Activated naive CD8-positive, alpha-beta T cell (primary cell): ENCODE results near the gene ACTMAP.
"Not testable (repeated sequence)": the region's sequence is repeated elsewhere in the genome, so short reads cannot be mapped to it uniquely, and the experiment has no call there.

Experiments
- H3K27ac Mint-ChIP-seq: one replicate; pipeline ENCODE4 v1.8.0; 2021; ENCODE audit warnings: mixed read lengths
- H3K27me3 Mint-ChIP-seq: one replicate; pipeline ENCODE4 v1.8.0; 2021; ENCODE audit warnings: mixed read lengths
- H3K36me3 Mint-ChIP-seq: one replicate; pipeline ENCODE4 v1.8.0; 2021; ENCODE audit warnings: mixed read lengths
- H3K4me1 Mint-ChIP-seq: one replicate; pipeline ENCODE4 v1.8.0; 2021; ENCODE audit warnings: low read depth, mixed read lengths
- H3K4me3 Mint-ChIP-seq: one replicate; pipeline ENCODE4 v1.8.0; 2021; ENCODE audit warnings: mild to moderate bottlenecking, mixed read lengths
- H3K9me3 Mint-ChIP-seq: one replicate; pipeline ENCODE4 v1.8.0; 2021; ENCODE audit warnings: low read depth, mixed read lengths

The ACTMAP gene

DNA sequence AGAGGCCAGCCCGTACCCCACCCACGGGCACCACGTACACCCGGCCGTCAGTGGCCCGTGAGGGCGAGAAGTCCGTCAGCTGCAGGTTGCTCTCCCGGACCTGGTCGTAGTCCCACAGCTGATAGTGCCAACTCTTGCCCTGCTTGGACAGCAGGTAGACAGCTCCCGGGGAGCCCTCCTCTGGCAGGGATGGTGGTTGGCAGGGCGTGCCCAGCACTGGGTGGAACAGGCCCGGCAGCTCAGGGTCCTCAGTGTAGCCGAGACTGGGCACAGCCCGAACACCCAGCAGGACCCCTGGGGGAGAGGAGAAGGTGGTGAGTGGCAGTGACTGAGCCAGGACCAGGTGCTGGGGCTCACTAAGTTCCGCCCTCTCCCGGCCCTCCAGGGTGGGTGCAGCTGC, 7.8 kb downstream of the ACTMAP start:
- Mint-ChIP-seq H3K4me3 (no peak overlapping the region), H3K27me3 (no peaks in the 10 kb centered on the region), H3K4me1 (no peaks in the 10 kb centered on the region), H3K27ac (no peak overlapping the region), H3K36me3 (peaks cover 2% of the 10 kb centered on the region), H3K9me3 (no peaks in the 10 kb centered on the region)

DNA sequence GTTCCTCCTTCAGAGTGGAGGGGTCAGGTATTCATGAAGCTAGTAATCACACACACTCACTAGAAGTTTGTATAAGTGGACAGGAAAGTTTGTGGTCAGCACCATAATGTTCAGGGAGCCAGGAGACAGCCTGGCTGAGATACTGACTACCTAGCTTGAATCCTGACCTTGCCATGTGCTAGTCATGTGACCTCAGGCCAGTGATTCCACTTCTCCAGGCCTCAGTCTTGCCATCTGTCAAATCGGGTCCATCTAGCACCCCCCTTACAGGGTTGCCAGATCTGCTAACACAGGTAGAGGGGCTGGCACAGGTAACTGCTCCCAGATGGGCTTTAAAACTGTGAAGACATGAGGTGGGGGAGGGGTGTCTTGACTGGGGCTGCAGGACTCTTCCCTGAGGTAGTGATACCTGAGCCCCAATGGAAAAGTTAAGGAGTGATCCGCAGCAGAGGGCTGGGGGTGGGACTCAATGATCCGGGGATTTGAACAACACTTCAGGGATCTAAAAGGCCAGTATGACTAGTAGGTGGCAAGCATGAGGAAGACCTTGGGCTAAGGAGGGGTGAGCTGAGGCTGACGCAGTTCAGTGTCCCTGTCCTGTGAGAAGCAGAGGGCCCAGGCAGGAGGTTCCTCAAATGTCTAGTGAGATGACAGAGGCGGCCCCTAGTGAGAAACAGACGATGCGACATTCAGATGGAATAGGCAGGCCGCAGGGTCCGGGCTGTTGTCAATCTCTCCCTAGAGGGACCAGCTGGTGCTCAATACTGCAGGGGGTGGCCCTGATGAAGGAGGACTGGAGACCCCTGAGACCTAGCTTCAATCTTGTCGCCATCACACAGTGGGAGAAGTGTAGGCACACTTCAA, 8.5 kb downstream of the ACTMAP start:
- Mint-ChIP-seq H3K27me3 (no peaks in the 10 kb centered on the region), H3K36me3 (peaks cover 2% of the 10 kb centered on the region), H3K27ac (no peak overlapping the region), H3K4me1 (no peaks in the 10 kb centered on the region), H3K9me3 (no peaks in the 10 kb centered on the region), H3K4me3 (no peak overlapping the region)

DNA sequence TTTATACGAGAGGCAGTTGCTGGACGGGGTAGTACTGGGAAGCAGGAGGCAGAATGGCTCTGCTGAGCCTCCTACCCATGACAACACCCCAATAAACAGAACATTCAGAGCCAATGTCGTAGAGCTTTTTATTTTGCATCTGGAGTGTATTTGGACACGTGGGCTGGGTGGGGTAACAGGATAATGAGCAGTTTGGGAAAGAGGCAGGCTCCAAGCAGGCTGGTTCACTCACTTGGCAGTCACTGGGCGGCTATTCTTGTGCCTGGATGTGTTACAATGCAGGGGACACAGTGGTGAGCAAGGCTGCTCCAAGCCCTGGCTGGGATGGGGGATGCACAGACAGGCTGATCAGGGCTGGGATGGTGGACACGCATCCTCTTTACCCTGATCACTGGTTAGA, 9.5 kb downstream of the ACTMAP start:
- H3K4me3 Mint-ChIP-seq: no peak overlapping the region
- H3K9me3 Mint-ChIP-seq: no peaks in the 10 kb centered on the region
- no peaks in the 10 kb centered on the region for H3K27me3 Mint-ChIP-seq
- no peak overlapping the region for H3K27ac Mint-ChIP-seq
- H3K36me3 Mint-ChIP-seq: peaks cover 2% of the 10 kb centered on the region
- no peaks in the 10 kb centered on the region for H3K4me1 Mint-ChIP-seq

DNA sequence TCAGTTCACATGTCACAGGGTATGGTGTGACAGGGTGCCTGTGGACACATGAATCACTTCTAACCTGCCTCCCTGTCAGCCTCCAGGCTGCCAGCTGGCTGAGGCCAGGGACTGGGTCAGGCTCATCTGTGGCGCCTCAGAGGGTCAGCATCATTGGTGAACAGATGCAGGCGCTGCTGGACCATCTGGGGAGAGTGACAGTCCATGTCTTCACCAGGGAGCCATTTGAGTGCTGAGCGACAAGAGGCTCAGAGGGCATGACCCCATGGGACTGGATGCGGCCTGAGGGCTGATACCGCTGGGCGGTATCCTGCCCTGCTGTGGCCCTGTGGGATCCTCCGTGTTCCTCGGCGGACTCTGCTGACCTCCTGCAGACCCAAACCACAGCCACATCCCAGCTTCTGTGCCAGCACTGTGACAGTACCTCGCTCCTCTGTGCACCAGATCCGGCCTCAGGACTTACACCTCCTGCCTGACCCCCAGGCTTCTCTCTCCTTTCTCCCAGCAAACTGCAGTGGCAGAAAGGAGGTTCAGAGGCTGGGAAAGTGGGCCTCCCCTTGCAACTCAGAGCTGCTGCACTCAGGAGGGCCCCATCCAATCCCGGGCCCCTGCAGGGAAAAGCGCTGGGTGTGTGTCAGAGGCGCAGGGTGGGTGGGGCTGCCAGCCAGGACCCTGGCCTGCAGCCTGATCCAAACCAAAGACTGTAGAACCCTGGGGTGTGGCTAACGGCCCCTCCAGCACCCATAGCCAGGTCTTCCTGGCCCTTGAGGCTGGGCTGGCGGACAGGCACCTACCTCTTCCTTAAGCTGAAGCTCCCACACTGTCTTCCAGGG, 10.2 kb downstream of the ACTMAP start:
- no peak overlapping the region for H3K27ac Mint-ChIP-seq
- H3K27me3 Mint-ChIP-seq: no peaks in the 10 kb centered on the region
- no peaks in the 10 kb centered on the region for H3K9me3 Mint-ChIP-seq
- no peaks in the 10 kb centered on the region for H3K4me1 Mint-ChIP-seq
- H3K4me3 Mint-ChIP-seq: no peak overlapping the region
- H3K36me3 Mint-ChIP-seq: peaks cover 2% of the 10 kb centered on the region

DNA sequence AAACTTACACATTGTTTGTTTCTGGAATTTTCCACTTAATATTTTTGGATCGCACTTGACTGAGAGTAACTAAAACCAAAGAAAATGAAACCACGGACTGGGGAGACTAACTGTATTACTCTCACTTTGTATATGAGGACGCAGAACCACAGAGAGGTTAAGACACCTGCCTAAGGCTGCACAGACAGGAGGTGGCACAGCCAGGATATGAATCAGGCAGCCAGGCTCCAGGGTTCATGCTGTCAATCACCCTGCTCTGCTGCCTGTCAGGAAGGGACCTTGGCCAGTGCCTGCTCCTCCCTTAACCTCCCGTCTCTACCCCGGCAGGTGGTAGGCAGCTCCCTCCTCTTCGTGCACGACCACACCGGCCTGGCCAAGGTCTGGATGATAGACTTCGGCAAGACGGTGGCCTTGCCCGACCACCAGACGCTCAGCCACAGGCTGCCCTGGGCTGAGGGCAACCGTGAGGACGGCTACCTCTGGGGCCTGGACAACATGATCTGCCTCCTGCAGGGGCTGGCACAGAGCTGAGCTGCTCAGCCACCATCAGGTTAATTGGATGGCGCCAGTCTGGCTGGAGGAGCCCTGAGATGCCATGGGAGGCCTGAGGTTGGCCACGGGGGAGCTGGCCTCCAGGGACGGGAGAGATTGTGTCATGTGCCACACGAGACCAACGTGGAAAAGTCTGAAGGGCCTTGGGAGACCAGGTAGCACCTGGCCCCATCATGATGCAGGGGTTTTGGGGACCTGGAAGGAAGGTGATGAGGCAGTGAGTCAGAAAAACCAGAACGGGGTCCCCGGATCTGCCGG, 11.0 kb downstream of the ACTMAP start:
- H3K27ac Mint-ChIP-seq: no peak overlapping the region

DNA sequence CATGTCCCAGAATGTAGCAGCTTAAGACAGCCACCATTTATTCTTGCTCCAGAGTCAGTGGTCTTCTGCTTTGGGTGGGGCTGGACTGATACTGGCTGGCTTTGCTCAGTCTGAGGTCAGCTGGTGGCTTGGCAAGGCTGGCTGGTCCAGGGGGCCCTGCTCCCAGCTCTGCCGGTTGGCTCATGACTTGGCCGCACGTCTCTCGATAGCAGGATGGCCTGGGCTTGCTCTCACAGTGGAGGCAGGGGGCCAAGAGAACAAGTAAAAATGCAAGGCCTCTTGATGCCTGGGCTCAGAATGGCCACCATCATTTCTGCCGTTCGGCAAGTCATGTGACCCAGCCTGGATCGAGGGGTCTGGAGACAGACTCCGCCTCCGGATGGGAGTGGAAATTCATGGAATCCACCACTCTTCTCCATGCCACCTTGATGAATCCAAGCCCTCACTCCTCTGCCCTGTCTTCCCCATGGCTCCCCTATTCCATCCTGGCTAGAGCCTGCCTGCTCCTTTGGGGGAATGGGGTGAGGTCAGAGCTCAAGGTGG, 13.1 kb downstream of the ACTMAP start:
- H3K27me3 Mint-ChIP-seq: no peaks in the 10 kb centered on the region
- no peaks in the 10 kb centered on the region for H3K9me3 Mint-ChIP-seq
- peaks cover 14% of the 10 kb centered on the region for H3K36me3 Mint-ChIP-seq
- H3K27ac Mint-ChIP-seq: no peak overlapping the region
- no peaks in the 10 kb centered on the region for H3K4me1 Mint-ChIP-seq
- no peak overlapping the region for H3K4me3 Mint-ChIP-seq

More for the DNA sequence above, 11.0 kb downstream of the ACTMAP start:
- Mint-ChIP-seq H3K4me3 (no peak overlapping the region), H3K9me3 (no peaks in the 10 kb centered on the region), H3K4me1 (no peaks in the 10 kb centered on the region), H3K36me3 (peaks cover 4% of the 10 kb centered on the region), H3K27me3 (no peaks in the 10 kb centered on the region)

DNA sequence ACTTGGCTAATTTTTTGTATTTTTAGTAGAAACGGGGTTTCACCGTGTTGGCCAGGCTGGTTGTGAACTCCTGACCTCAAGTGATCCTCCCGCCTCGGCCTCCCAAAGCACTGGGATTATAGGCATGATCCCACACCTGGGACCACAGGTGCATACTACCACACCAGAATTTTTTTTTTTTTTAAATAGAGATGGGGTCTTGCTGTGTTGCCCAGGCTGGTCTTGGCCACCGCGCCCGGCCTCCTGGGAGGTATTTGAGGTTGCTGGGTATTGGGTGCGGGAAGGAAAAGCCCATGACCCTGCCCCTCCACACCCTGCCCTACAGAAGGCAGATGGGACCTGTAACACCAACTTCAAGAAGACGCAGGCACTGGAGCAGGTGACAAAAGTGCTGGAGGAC, 13.6 kb downstream of the ACTMAP start:
- H3K36me3 Mint-ChIP-seq: peaks cover 14% of the 10 kb centered on the region
- no peaks in the 10 kb centered on the region for H3K27me3 Mint-ChIP-seq
- H3K4me1 Mint-ChIP-seq: no peaks in the 10 kb centered on the region
- no peaks in the 10 kb centered on the region for H3K9me3 Mint-ChIP-seq
- no peak overlapping the region for H3K27ac Mint-ChIP-seq
- no peak overlapping the region for H3K4me3 Mint-ChIP-seq

DNA sequence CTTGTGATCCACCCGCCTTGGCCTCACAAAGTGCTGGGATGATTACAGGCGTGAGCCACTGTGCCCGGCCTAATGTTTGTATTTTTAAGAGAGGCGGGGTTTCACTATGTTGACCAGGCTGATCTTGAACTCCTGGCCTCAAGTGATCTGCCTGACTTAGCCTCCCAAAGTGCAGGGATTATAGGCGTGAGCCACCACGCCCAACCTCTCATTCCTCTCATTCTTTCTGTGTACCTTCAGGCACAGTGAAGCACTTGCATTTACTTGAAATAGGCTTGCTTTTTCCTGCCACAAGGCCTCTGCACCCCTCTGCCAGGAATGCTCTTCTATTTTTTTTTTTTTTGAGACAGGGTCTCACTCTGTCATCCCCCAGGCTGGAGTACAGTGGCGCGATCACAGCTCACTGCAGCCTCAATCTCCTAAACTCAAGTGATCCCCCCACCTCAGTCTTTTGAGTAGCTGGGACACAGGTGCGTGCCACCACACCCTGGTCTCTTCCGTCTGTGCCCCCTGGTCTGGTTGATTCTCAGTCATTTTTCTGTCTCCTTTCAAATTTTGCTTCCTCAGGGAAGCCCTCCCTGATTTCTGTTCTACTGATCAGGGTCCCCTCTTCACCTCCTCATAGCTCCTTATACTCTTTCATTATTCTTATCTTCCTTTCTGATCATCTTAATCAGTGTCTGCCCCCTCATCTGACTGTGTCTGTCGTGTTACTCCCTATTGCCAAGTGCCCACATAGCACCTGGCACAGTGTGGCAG, 15.1 kb downstream of the ACTMAP start:
- H3K9me3 Mint-ChIP-seq: no peaks in the 10 kb centered on the region
- H3K27ac Mint-ChIP-seq: no peak overlapping the region
- no peak overlapping the region for H3K4me3 Mint-ChIP-seq
- H3K36me3 Mint-ChIP-seq: peaks cover 21% of the 10 kb centered on the region
- H3K4me1 Mint-ChIP-seq: no peaks in the 10 kb centered on the region
- no peaks in the 10 kb centered on the region for H3K27me3 Mint-ChIP-seq

DNA sequence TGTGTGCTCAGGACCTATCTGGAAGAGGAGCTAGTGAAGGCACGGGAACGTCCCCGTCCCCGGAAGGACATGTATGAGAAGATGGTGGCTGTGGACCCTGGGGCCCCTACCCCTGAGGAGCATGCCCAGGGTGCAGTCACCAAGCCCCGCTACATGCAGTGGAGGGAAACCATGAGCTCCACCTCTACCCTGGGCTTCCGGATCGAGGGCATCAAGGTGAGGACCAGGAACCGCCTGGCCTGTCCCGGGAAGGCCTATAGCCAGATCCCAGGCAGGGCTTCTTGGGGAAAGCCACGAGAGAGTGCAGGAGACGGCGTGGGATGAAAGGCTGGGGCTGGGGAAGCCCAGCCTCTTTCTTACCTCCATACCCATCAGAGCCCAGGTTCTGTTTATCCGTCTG, 17.1 kb downstream of the ACTMAP start:
- Mint-ChIP-seq H3K4me3 (no peak overlapping the region), H3K27ac (no peak overlapping the region), H3K27me3 (no peaks in the 10 kb centered on the region), H3K4me1 (no peaks in the 10 kb centered on the region), H3K36me3 (peaks cover 21% of the 10 kb centered on the region), H3K9me3 (no peaks in the 10 kb centered on the region)

DNA sequence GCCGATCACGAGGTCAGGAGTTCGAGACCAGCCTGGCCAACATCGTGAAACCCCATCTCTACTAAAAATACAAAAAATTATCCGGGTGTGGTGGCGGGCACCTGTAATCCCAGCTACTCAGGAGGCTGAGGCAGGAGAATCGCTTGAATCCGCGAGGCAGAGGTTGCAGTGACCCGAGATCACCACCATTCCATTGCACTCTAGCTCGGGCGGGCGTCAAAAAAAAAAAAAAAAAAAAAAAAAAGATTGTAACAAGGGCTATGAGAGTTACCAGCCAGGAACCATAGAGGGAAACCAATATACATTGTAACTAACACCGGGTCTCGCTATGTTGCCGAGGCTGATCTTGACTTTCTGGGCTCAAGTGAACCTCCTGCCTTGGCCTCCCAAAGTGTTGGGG, 18.0 kb downstream of the ACTMAP start:
- H3K4me1 Mint-ChIP-seq, H3K27me3 Mint-ChIP-seq, H3K27ac Mint-ChIP-seq, H3K9me3 Mint-ChIP-seq, H3K4me3 Mint-ChIP-seq: not testable (repeated sequence)
- H3K36me3 Mint-ChIP-seq: peaks cover 20% of the 10 kb centered on the region

DNA sequence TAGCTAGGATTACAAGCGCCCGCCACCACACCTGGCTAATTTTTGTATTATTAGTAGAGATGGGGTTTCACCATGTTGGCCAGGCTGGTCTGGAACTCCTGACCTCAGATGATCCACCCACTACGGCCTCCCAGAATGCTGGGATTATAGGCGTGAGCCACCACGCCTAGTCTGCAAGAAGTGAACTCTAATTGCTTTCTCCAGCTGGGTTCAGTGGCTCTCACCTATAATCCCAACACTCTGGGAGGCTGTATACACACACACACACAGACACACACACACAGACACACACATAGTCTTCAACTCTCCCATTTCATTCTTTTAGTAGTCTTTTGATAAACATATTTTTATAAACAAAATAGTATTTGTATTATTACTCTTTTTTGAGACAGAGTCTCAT, 20.2 kb downstream of the ACTMAP start:
- not testable (repeated sequence) for H3K27me3 Mint-ChIP-seq, H3K4me1 Mint-ChIP-seq, H3K4me3 Mint-ChIP-seq, H3K27ac Mint-ChIP-seq, H3K9me3 Mint-ChIP-seq
- H3K36me3 Mint-ChIP-seq: peaks cover 22% of the 10 kb centered on the region

DNA sequence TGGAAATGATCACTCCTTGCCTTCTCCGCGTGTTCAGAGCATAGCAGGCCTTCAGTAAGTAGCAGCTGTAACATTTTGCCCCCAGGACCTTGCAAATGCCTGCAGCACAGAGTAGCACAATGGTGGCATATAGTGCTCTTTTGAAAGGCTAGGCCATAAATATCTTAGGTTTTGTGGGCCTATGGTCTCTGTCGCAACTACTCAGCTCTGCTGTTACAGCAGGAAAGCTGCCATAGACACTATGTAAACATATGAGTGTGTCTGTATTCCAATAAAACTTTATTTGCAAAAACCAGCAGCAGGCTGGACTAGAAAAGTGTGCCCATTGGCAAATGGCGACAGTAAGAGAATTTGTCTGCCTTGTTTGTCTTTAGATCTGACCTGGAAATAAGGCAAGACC, 24.0 kb downstream of the ACTMAP start:
- Mint-ChIP-seq H3K4me3 (no peak overlapping the region), H3K4me1 (peaks cover 12% of the 10 kb centered on the region), H3K27me3 (no peaks in the 10 kb centered on the region), H3K9me3 (no peaks in the 10 kb centered on the region), H3K36me3 (peaks cover 9% of the 10 kb centered on the region), H3K27ac (no peak overlapping the region)

DNA sequence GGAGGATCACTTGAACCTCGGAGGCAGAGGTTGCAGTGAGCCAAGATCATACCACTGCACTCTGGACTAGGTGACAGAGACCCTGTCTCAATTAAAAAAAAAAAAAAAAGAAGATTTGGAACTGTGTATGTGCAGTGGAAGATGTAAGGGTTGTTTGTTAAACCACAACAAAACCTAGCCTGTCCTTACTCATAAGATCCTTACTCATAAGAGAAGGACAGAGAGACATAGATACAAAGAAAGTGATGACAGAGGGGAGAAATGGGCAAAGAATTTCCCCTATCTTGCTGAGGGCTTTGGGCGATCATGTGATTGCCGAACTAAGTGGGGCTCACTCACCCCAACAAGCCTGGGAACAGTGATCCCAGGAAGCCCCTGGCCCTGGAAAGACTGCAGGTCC, 25.4 kb downstream of the ACTMAP start:
- Mint-ChIP-seq H3K36me3 (peaks cover 3% of the 10 kb centered on the region), H3K4me3 (no peak overlapping the region), H3K27me3 (no peaks in the 10 kb centered on the region), H3K4me1 (peaks cover 24% of the 10 kb centered on the region), H3K9me3 (no peaks in the 10 kb centered on the region), H3K27ac (no peak overlapping the region)

DNA sequence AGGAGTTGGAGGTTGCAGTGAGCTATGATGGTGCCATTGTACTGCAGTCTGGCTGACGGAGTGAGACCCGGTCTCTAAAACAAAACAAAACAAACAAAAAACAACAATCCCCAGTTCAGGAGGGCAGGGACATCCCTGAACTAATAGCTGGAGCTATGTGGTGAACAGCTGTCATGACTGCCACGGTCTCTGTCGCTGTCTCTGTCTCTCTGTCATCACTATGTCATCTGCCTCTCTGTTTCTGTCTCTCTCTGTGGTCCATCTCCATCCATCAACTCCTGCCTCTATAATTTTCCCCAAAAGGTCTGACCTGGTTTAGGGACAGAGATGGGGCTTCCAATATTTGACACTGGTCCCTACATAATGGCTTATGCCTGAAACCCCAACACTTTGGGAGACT, 26.0 kb downstream of the ACTMAP start:
- H3K4me3 Mint-ChIP-seq: no peak overlapping the region
- H3K27ac Mint-ChIP-seq: no peak overlapping the region
- H3K27me3 Mint-ChIP-seq: no peaks in the 10 kb centered on the region
- no peaks in the 10 kb centered on the region for H3K9me3 Mint-ChIP-seq
- peaks cover 30% of the 10 kb centered on the region for H3K4me1 Mint-ChIP-seq
- peaks cover 3% of the 10 kb centered on the region for H3K36me3 Mint-ChIP-seq
